Ovary (tissue), 9 donors: ENCODE measurements around the gene HNRNPL. TPM values are rescaled to one million over a fixed set of nuclear protein-coding genes. Genes with fewer than 3 reads are reported as not detected.
"Not testable (repeated sequence)": the region's sequence is repeated elsewhere in the genome, so short reads cannot be mapped to it uniquely, and the experiment has no call there.

ENCODE experiments used
- DNase-seq, 5 donors: peaks; one replicate each; pipeline ENCODE4 v3.0.0-alpha.2; 2019 to 2020
- H3K27ac ChIP-seq, 2 donors: fragments of 200-600 bp; one replicate each; pipeline versions ENCODE4 v1.5.1 to v1.8.0; 2019 to 2022
- H3K27me3 ChIP-seq: fragments of 200-600 bp; one replicate; pipeline ENCODE4 v1.8.0; 2022
- H3K36me3 ChIP-seq: fragments of 200-600 bp; sonication (generic); one replicate; pipeline ENCODE4 v1.5.1; 2019
- H3K4me1 ChIP-seq: one replicate; pipeline ENCODE4 v1.8.1; 2013; ENCODE audit warnings: mild to moderate bottlenecking, moderate library complexity; ENCODE audit not compliant: insufficient read depth
- H3K4me3 ChIP-seq: fragments of 200-600 bp; sonication (generic); one replicate; pipeline ENCODE4 v1.5.1; 2017
- H3K9me3 ChIP-seq, 2 donors: fragments of 200-600 bp in 1 of 2; sonication (generic) in 1 of 2; one replicate each; pipeline versions ENCODE4 v1.5.1 to v1.8.1; 2013 to 2019; ENCODE audit warnings: mild to moderate bottlenecking in 1 of 2, moderate library complexity in 1 of 2
- CTCF ChIP-seq, 3 donors: fragments of 450-650 bp in 2 of 3; fragments of 200-600 bp in 1 of 3; IDR thresholded peaks; one replicate each; pipeline versions ENCODE4 v1.5.1 to v1.8.0; 2016 to 2022; ENCODE audit warnings: antibody characterized with exemption in 3 of 3, mild to moderate bottlenecking in 1 of 3
- EP300 ChIP-seq: sonication (generic); formaldehyde crosslinking; IDR thresholded peaks from one replicate; pipeline ENCODE4 v1.6.1; 2017; ENCODE audit warnings: antibody characterized with exemption
- POLR2A ChIP-seq: fragments of 450-650 bp; IDR thresholded peaks from one replicate; pipeline ENCODE4 v1.6.1; 2017; ENCODE audit warnings: antibody characterized with exemption, mild to moderate bottlenecking, moderate library complexity
- WGBS, 3 donors: extraction: QIAGEN DNeasy Blood & Tissue Kit in 1 of 3; methylation state at CpG; one replicate each; pipeline versions ENCODE4 v1.1.5 to v1.1.7; 2013 to 2017; 5-methylcytosine and 5-hydroxymethylcytosine counted together
- intact Hi-C, 4 donors: fragments of 100-400 bp; cut with DNase I; formaldehyde crosslinking; loops; one replicate each; pipeline versions ENCODE4 v1.11.0 to v1.15.1; 2022 to 2023
- polyA plus RNA-seq, 2 donors: library from polyadenylated mRNA; stranded (reverse); fragments of 200-250 nt in 1 of 2; fragments of 350-450 nt in 1 of 2; fragmentation: Illumina TruSeq in 1 of 2; extraction: RNeasy Lipid Tissue Mini Kit (QIAGEN cat#74804) in 1 of 2; gene quantifications; one replicate each; pipeline ENCODE4 v1.2.3, GENCODE V29; 2013 to 2014
- total RNA-seq, 7 donors: library from RNA; depleted of rRNA in 2 of 7; stranded (reverse); fragments of >200 nt in 2 of 7; fragmentation: NEBNext Ultra II Directional in 3 of 7; extraction: Animal tissue kit (Norgen Biotek cat#: 25700) in 3 of 7; gene quantifications; one replicate each; pipeline versions ENCODE4 v1.1.0 to v1.2.4, GENCODE V29; 2016 to 2023
- donor health status: DM: no; HTN: no; CAD: no; lungs with moderate emphysema.
- donor health status: DM: no; HTN: no; CAD: no.
- donor health status: Bipolar disorder and iron deficiency.
- donor health status: DM: yes; HTN: yes; CAD: no.
- donor health status: DM: no; HTN: no; CAD: no.
- donor health status: DM: yes; HTN: yes; CAD: no.

Gene HNRNPL
- total and polyA plus RNA-seq, 9 donors, result 110 to 284 (median 230) TPM

- no peak overlapping the region for H3K27ac ChIP-seq
- no peaks in the 10 kb centered on the region for H3K9me3 ChIP-seq
- no peak for DNase-seq
- H3K4me1 ChIP-seq, result peaks cover 1% of the 10 kb centered on the region
- no peak overlapping the region for H3K4me3 ChIP-seq
- H3K36me3 ChIP-seq, result no peaks in the 10 kb centered on the region
- no peak for TF ChIP-seq EP300
- no peak for TF ChIP-seq POLR2A
- TF ChIP-seq CTCF (IDR thresholded peaks at IDR 0.05), result no peak
- H3K27me3 ChIP-seq, result no peaks in the 10 kb centered on the region
- WGBS, 3 donors, result 51 to 58% (median 57%) methylated on average over 10 of the region's 10 CpGs
- intact Hi-C loops, result no loop called here
These were observed 12.7 kb upstream of the HNRNPL start for GRCh38 chr19:38862321-38863059.

GRCh38 chr19:38861368-38861767, 11.6 kb upstream of the HNRNPL start:
- H3K9me3 ChIP-seq, result no peaks in the 10 kb centered on the region
- 90 to 95% (median 93%) methylated on average over 3 of the region's 3 CpGs for WGBS, 3 donors

GRCh38 chr19:38859631-38860204, 9.9 kb upstream of the HNRNPL start:
- 32 to 33% (median 32%) methylated on average over 21 of the region's 21 CpGs for WGBS, 3 donors
- not testable (repeated sequence) for H3K27ac ChIP-seq, H3K36me3 ChIP-seq

More at GRCh38 chr19:38861368-38861767, 11.6 kb upstream of the HNRNPL start:
- TF ChIP-seq POLR2A, result no peak
- no peak for TF ChIP-seq CTCF (IDR thresholded peaks at IDR 0.05)
- no peak for TF ChIP-seq EP300
- Histone ChIP-seq H3K4me1 (peaks cover 1% of the 10 kb centered on the region), H3K4me3 (no peak overlapping the region), H3K27me3 (no peaks in the 10 kb centered on the region), H3K36me3 (no peaks in the 10 kb centered on the region), H3K27ac (no peak overlapping the region)
- intact Hi-C loops, result no loop called here
- DNase-seq, result no peak

GRCh38 chr19:38856813-38857212, 7.0 kb upstream of the HNRNPL start:
- H3K4me3 ChIP-seq, result no peak overlapping the region
- no peaks in the 10 kb centered on the region for H3K27me3 ChIP-seq
- no peaks in the 10 kb centered on the region for H3K36me3 ChIP-seq
- H3K9me3 ChIP-seq, result no peaks in the 10 kb centered on the region
- H3K27ac ChIP-seq, result no peak overlapping the region
- DNase-seq, result no peak
- intact Hi-C loops, result no loop called here
- peaks cover 2% of the 10 kb centered on the region for H3K4me1 ChIP-seq
- WGBS, 3 donors, result 84 to 88% (median 84%) methylated on average over 3 of the region's 3 CpGs
- TF ChIP-seq POLR2A (no peak), CTCF (IDR thresholded peaks at IDR 0.05) (no peak), EP300 (no peak)

More at GRCh38 chr19:38859631-38860204, 9.9 kb upstream of the HNRNPL start:
- H3K4me3 ChIP-seq, intact Hi-C loops, H3K4me1 ChIP-seq, DNase-seq, H3K27me3 ChIP-seq, H3K9me3 ChIP-seq: not testable (repeated sequence)

- intact Hi-C loops, H3K4me1 ChIP-seq, DNase-seq, H3K27me3 ChIP-seq, H3K36me3 ChIP-seq, H3K9me3 ChIP-seq, H3K27ac ChIP-seq, H3K4me3 ChIP-seq: not testable (repeated sequence)
- WGBS, 3 donors, result 89 to 94% (median 90%) methylated on average over 2 to 29 of the region's 37 CpGs
These were observed 6.0 kb upstream of the HNRNPL start for GRCh38 chr19:38855751-38856150.

- WGBS, 3 donors, result 66 to 75% (median 72%) methylated on average over 3 of the region's 3 CpGs
- not testable (repeated sequence) for H3K4me3 ChIP-seq, H3K27me3 ChIP-seq, H3K9me3 ChIP-seq, H3K4me1 ChIP-seq, H3K36me3 ChIP-seq, H3K27ac ChIP-seq, DNase-seq
- intact Hi-C loops, result loop anchor here in 2 of 4 donors (5.0 kb wide), 2 partner anchors 208 to 218 kb away; partner anchors contain the start of gene ACTN4 (in 1 of the 2)
These were observed 5.2 kb upstream of the HNRNPL start for GRCh38 chr19:38854961-38855360.
